Hematopoietic multipotent progenitor cell treated with erythropoietin and hydrocortisone succinate and interleukin-3 and kit ligand, for 17 days (in vitro differentiated cells): Measurements from ENCODE around the gene ZNF354C.

ENCODE experiments used
- DNase-seq: peaks from one replicate; pipeline ENCODE4 v3.0.0-alpha.2; 2015; ENCODE audit warnings: low spot score

ZNF354C gene

GRCh38 chr5:179127136-179128040, 67.2 kb downstream of the ZNF354C start:
- DNase-seq: no peak

GRCh38 chr5:179128041-179128365, 67.8 kb downstream of the ZNF354C start:
- DNase-seq: no peak

GRCh38 chr5:179128976-179129375, 68.8 kb downstream of the ZNF354C start:
- no peak for DNase-seq

GRCh38 chr5:179129607-179130071, 69.5 kb downstream of the ZNF354C start:
- no peak for DNase-seq

- no peak for DNase-seq
These were observed 70.0 kb downstream of the ZNF354C start for GRCh38 chr5:179130101-179130681.

GRCh38 chr5:179131321-179131835, 71.2 kb downstream of the ZNF354C start:
- no peak for DNase-seq

- DNase-seq: no peak
These were observed 71.9 kb downstream of the ZNF354C start for GRCh38 chr5:179131886-179132585.

GRCh38 chr5:179132586-179133355, 72.6 kb downstream of the ZNF354C start:
- no peak for DNase-seq
